ENCODE data around the gene PIEZO1. TPM values are rescaled to one million over a fixed set of nuclear protein-coding genes. Genes with fewer than 3 reads are reported as not detected.

PIEZO1 gene
- total and polyA plus RNA-seq, 2 donors (not counting 1 experiment from before 2014, with no cell fraction given): 108 to 331 TPM

DNA sequence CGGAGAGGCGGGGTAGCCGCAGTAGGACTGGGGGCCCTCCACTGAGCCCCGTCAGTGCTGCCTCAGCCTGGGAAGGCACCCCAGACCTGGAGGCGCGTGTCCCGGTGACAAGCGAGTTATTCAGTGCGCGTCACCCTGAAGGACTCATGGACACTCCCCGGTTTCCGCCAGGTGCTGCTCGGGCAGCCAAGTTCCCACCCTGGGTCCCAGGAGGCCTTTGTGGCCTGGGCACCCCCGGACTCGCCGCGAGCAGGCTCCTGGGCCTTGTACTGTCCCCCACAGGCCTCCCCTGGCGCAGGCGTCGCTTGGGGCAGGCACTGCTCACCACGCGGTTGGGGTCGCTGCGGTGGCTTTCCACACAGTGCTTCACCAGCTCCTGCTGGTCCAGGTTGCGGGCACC, 86.4 kb downstream of the PIEZO1 start:
- peaks cover 57% of the 10 kb centered on the region for H3K4me1 Mint-ChIP-seq
- Histone ChIP-seq H3K9ac (ENCODE audit: low read length) (no peak overlapping the region), H3K27ac (ENCODE audit: low read length in 2 of 2) (peak overlapping the region in 1 of 2 donors; percentile 29), H2AFZ (ENCODE audit: insufficient read depth, low read depth, low read length, poor library complexity, severe bottlenecking) (no peak overlapping the region), H3K4me3 (ENCODE audit: control extremely low read depth in 1 of 5, extremely low read depth in 1 of 5, insufficient read depth in 1 of 5, low read depth in 2 of 5, low read length in 4 of 5) (no peak overlapping the region), H3K4me2 (replicated peaks; ENCODE audit: low read depth, low read length, poor library complexity, severe bottlenecking) (peak overlapping the region; percentile 25), H3K36me3 (replicated peaks in 1 of 2; ENCODE audit: control extremely low read depth in 1 of 2, control insufficient read depth in 1 of 2, extremely low read depth in 1 of 2, insufficient read depth in 2 of 2, low read length in 1 of 2) (peaks cover 0 to 52% of the 10 kb centered on the region in 2 experiments), H4K20me1 (ENCODE audit: control insufficient read depth, insufficient read depth, low read length, poor library complexity, severe bottlenecking) (peaks cover 23% of the 10 kb centered on the region), H3K79me2 (ENCODE audit: control insufficient read depth, insufficient read depth, low read length) (peaks cover 48% of the 10 kb centered on the region), H3K27me3 (replicated peaks in 1 of 4; ENCODE audit: control extremely low read depth in 1 of 4, control insufficient read depth in 3 of 4, insufficient read depth in 4 of 4, low read length in 3 of 4) (no peaks in the 10 kb centered on the region), H3K9me3 (ENCODE audit: control extremely low read depth in 1 of 3, control insufficient read depth in 2 of 3, insufficient read depth in 1 of 3, low read length in 2 of 3) (no peaks in the 10 kb centered on the region), H3K4me1 (ENCODE audit: control insufficient read depth in 2 of 2, insufficient read depth in 2 of 2, low read length in 2 of 2) (peaks cover 42 to 72% of the 10 kb centered on the region in 2 donors)
- intact Hi-C loops (cut with micrococcal nuclease): no loop called here
- H3K27ac Mint-ChIP-seq: peak overlapping the region; percentile 61
- POLR2A ChIA-PET: interaction anchor here (0.6 kb wide), 1 partner anchor 11 kb away, joined by 6 read pairs; no protein-coding TSS in a partner anchor
- no peaks in the 10 kb centered on the region for H3K27me3 Mint-ChIP-seq
- ATAC-seq (ENCODE audit: low read depth): peak; percentile 7
- peak; percentile 60 for DNase-seq
- CTCF ChIA-PET: no interaction called here
- WGBS (ENCODE audit: insufficient coverage): 66% methylated on average over 25 of the region's 25 CpGs
- H3K9me3 Mint-ChIP-seq (ENCODE audit: insufficient read depth): no peaks in the 10 kb centered on the region
- peak overlapping the region; percentile 29 for H3K4me3 Mint-ChIP-seq
- TF ChIP-seq, protein P1, sequence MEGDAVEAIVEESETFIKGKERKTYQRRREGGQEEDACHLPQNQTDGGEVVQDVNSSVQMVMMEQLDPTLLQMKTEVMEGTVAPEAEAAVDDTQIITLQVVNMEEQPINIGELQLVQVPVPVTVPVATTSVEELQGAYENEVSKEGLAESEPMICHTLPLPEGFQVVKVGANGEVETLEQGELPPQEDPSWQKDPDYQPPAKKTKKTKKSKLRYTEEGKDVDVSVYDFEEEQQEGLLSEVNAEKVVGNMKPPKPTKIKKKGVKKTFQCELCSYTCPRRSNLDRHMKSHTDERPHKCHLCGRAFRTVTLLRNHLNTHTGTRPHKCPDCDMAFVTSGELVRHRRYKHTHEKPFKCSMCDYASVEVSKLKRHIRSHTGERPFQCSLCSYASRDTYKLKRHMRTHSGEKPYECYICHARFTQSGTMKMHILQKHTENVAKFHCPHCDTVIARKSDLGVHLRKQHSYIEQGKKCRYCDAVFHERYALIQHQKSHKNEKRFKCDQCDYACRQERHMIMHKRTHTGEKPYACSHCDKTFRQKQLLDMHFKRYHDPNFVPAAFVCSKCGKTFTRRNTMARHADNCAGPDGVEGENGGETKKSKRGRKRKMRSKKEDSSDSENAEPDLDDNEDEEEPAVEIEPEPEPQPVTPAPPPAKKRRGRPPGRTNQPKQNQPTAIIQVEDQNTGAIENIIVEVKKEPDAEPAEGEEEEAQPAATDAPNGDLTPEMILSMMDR (IDR thresholded peaks at IDR 0.05): no peak
- no peak for TF ChIP-seq EZH2 (IDR thresholded peaks at IDR 0.05; ENCODE audit: borderline replicate concordance, insufficient read depth, low read depth, low read length, poor library complexity, severe bottlenecking)

- TF ChIP-seq EZH2 (IDR thresholded peaks at IDR 0.05; ENCODE audit: borderline replicate concordance, insufficient read depth, low read depth, low read length, poor library complexity, severe bottlenecking): no peak
- TF ChIP-seq, protein P1 (IDR thresholded peaks at IDR 0.05): no peak
- intact Hi-C loops (cut with micrococcal nuclease): no loop called here
- Histone ChIP-seq H3K9me3 (ENCODE audit: control extremely low read depth in 1 of 3, control insufficient read depth in 2 of 3, insufficient read depth in 1 of 3, low read length in 2 of 3) (no peaks in the 10 kb centered on the region), H3K27me3 (replicated peaks in 1 of 4; ENCODE audit: control extremely low read depth in 1 of 4, control insufficient read depth in 3 of 4, insufficient read depth in 4 of 4, low read length in 3 of 4) (no peaks in the 10 kb centered on the region), H3K4me1 (ENCODE audit: control insufficient read depth in 2 of 2, insufficient read depth in 2 of 2, low read length in 2 of 2) (peaks cover 40 to 72% of the 10 kb centered on the region in 2 donors), H3K79me2 (ENCODE audit: control insufficient read depth, insufficient read depth, low read length) (peaks cover 49% of the 10 kb centered on the region), H3K36me3 (replicated peaks in 1 of 2; ENCODE audit: control extremely low read depth in 1 of 2, control insufficient read depth in 1 of 2, extremely low read depth in 1 of 2, insufficient read depth in 2 of 2, low read length in 1 of 2) (peaks cover 0 to 52% of the 10 kb centered on the region in 2 experiments), H3K27ac (ENCODE audit: low read length in 2 of 2) (peak overlapping the region; percentile 2 to 29), H3K4me3 (ENCODE audit: control extremely low read depth in 1 of 5, extremely low read depth in 1 of 5, insufficient read depth in 1 of 5, low read depth in 2 of 5, low read length in 4 of 5) (no peak overlapping the region), H3K9ac (ENCODE audit: low read length) (no peak overlapping the region), H2AFZ (ENCODE audit: insufficient read depth, low read depth, low read length, poor library complexity, severe bottlenecking) (no peak overlapping the region), H3K4me2 (replicated peaks; ENCODE audit: low read depth, low read length, poor library complexity, severe bottlenecking) (peak overlapping the region; percentile 25), H4K20me1 (ENCODE audit: control insufficient read depth, insufficient read depth, low read length, poor library complexity, severe bottlenecking) (peaks cover 23% of the 10 kb centered on the region)
- peak overlapping the region; percentile 61 for H3K27ac Mint-ChIP-seq
- ChIA-PET POLR2A (interaction anchor here (0.6 kb wide), 1 partner anchor 10 kb away, joined by 6 read pairs; no protein-coding TSS in a partner anchor), CTCF (no interaction called here)
- no peaks in the 10 kb centered on the region for H3K9me3 Mint-ChIP-seq (ENCODE audit: insufficient read depth)
- 67% methylated on average over 26 of the region's 37 CpGs for whole genome bisulfite sequencing (ENCODE audit: insufficient coverage)
- no peak for ATAC-seq (ENCODE audit: low read depth)
- H3K27me3 Mint-ChIP-seq: no peaks in the 10 kb centered on the region
- H3K4me3 Mint-ChIP-seq: peak overlapping the region; percentile 29
- DNase-seq: no peak
- peaks cover 51% of the 10 kb centered on the region for H3K4me1 Mint-ChIP-seq
Observed at GRCh38 chr16:88697831-88698615, 87.0 kb downstream of the PIEZO1 start.

Data from B cell (primary cell).